Spinal cord (tissue), 10 donors: ENCODE data around the gene CYYR1. TPM values are rescaled to one million over a fixed set of nuclear protein-coding genes. Genes with fewer than 3 reads are reported as not detected.

ENCODE experiments used
- DNase-seq, 6 donors: peaks; one replicate each; pipeline versions ENCODE4 v3.0.0 to v3.0.0-alpha.2; 2013 to 2015; ENCODE audit warnings: low spot score in 6 of 6, low read depth in 4 of 6
- H3K27ac ChIP-seq: one replicate; pipeline ENCODE4 v1.5.1; 2013; ENCODE audit warnings: low read depth, low read length, control low read depth
- H3K27me3 ChIP-seq: one replicate; pipeline ENCODE4 v1.6.1; 2013; ENCODE audit warnings: low read length; ENCODE audit not compliant: control insufficient read depth, insufficient read depth
- H3K36me3 ChIP-seq: one replicate; pipeline ENCODE4 v1.6.1; 2013; ENCODE audit warnings: low read length; ENCODE audit not compliant: control insufficient read depth, insufficient read depth
- H3K4me1 ChIP-seq: one replicate; pipeline ENCODE4 v1.6.1; 2013; ENCODE audit warnings: low read length; ENCODE audit not compliant: control insufficient read depth, insufficient read depth
- H3K4me3 ChIP-seq: one replicate; pipeline ENCODE4 v1.5.1; 2013; ENCODE audit warnings: low read depth, low read length, control low read depth
- H3K9me3 ChIP-seq: one replicate; pipeline ENCODE4 v1.6.1; 2013; ENCODE audit warnings: low read length; ENCODE audit not compliant: control insufficient read depth, insufficient read depth
- WGBS: methylation state at CpG from one replicate; pipeline ENCODE4 v1.1.5; 2013; ENCODE audit warnings: missing lambda C conversion rate; ENCODE audit not compliant: insufficient coverage; 5-methylcytosine and 5-hydroxymethylcytosine counted together
- polyA plus RNA-seq, 2 donors: library from polyadenylated mRNA; unstranded; fragments of 120-200 nt; gene quantifications; one replicate each; pipeline ENCODE4 v1.2.1, GENCODE V29; 2013; ENCODE audit not compliant: insufficient read length in 2 of 2
- total RNA-seq, 2 donors: library from RNA; depleted of rRNA in 1 of 2; stranded (reverse); fragments of 120-200 nt in 1 of 2; fragments of >200 nt in 1 of 2; gene quantifications; one replicate each; pipeline versions ENCODE4 v1.2.3 to v1.2.4, GENCODE V29; 2013 to 2014
- donor health status: healthy.

The CYYR1 gene
- total and polyA plus RNA-seq, 4 donors, result 5.4 to 15.5 (median 11.3) TPM

DNA sequence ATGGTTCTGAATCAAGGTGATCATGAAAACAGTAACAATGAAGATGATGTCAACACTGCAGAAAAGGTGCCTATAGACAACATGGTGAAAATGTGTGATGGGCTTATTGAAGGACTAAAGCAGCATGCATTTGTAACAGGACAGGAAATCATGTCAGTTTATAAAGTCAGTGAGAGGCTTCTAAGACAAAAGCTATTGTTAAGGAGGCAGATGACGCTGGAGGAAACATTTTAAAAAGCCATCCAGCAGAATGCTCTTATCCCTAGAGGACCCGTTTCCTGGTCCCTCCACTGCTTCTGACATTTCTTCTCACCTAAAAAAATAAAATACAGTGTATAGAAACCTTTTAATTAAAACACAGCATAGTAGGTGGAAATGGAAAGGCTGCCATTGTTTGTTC lies 40.9 kb downstream of the CYYR1 start:
- H3K9me3 ChIP-seq, result no peaks in the 10 kb centered on the region
- DNase-seq, result no peak
- H3K27ac ChIP-seq, result no peak overlapping the region
- no peaks in the 10 kb centered on the region for H3K27me3 ChIP-seq
- no peaks in the 10 kb centered on the region for H3K4me1 ChIP-seq
- no peaks in the 10 kb centered on the region for H3K36me3 ChIP-seq
- no peak overlapping the region for H3K4me3 ChIP-seq
- WGBS, result no CpG with 5 or more reads among the region's 2 CpGs

DNA sequence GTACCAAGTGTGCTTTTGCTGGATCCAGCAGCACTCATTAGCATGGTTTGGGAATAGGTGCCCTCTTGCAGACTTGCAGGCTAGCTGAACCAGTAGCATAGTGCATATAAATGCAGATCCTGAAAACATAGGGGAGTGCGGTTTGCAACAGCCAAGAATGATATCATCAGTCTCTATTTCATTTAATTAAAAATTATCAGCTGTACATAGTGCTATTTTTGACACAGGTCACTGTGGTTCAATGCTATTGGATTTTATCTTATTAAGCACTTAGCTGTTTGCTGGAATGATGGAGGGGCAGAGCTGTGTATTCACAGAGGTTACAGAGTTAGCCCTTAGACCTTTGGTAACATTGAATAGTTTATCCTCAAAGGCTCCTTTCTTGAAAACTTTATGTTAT lies 43.6 kb downstream of the CYYR1 start:
- no peak for DNase-seq
- Histone ChIP-seq H3K36me3 (no peaks in the 10 kb centered on the region), H3K27me3 (no peaks in the 10 kb centered on the region), H3K27ac (no peak overlapping the region), H3K9me3 (no peaks in the 10 kb centered on the region), H3K4me1 (no peaks in the 10 kb centered on the region), H3K4me3 (no peak overlapping the region)
- WGBS, result no CpG with 5 or more reads among the region's 1 CpG

DNA sequence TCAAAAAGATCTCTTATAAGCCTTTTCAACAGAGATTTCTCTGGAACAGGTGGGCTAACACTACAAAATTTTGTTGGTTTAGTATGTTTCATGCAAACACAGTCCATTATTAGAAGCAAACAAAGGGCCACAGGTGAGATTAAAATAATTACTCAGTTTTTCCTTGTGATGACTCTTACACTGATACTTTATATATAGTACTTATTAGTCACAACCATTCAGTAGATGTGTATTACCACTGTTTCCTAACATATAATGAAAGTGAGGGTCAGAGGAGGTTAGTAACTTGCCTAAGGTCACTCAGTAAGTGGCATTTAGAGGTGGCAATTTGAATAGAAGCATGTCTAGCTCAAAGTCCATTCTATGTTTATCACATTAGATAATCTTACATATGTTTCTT lies 44.2 kb downstream of the CYYR1 start:
- H3K4me3 ChIP-seq, result no peak overlapping the region
- H3K36me3 ChIP-seq, result no peaks in the 10 kb centered on the region
- no peaks in the 10 kb centered on the region for H3K9me3 ChIP-seq
- H3K27me3 ChIP-seq, result no peaks in the 10 kb centered on the region
- no peak overlapping the region for H3K27ac ChIP-seq
- DNase-seq, result no peak
- no peaks in the 10 kb centered on the region for H3K4me1 ChIP-seq

DNA sequence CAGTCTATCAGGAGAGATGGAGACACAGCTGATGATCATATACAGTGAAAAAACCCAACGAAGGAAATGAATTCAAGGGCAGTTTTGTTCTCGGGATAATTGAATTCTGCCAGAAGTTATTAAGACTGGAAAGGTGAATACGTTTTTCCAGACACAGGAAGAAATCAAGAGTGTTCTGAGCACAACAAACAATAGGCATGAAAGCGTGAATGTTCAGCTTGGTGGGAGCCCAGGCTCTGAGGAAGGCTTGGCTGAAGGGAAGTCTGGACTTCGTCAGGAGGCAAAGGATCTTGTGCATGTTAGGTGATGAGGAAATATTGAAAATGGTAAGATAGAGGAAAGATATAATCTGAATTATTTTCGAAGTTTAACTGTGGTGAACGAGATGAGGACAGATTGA lies 50.4 kb downstream of the CYYR1 start:
- no peak overlapping the region for H3K27ac ChIP-seq
- no peaks in the 10 kb centered on the region for H3K27me3 ChIP-seq
- H3K36me3 ChIP-seq, result no peaks in the 10 kb centered on the region
- 79% methylated on average over 5 of the region's 7 CpGs for WGBS
- H3K4me3 ChIP-seq, result no peak overlapping the region
- no peak for DNase-seq
- no peaks in the 10 kb centered on the region for H3K4me1 ChIP-seq
- H3K9me3 ChIP-seq, result no peaks in the 10 kb centered on the region

DNA sequence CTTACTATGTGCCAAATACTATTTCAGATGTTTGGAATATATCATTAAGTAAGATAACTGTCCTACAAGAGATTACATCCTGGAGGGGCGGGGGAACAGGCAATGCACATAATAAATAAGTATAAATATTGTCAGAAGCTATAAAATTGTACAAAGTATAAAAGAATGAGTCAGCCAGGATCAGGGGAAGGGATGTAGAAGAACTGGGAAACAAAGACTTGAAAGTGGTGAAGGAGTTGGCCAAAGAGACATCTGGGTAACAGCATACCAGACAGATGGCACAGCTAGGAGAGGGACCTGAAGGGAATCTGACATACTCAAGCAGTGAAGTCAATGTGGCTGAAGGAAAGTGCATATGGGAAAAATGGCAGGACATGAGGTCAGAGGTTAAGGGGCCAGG lies 53.9 kb downstream of the CYYR1 start:
- Histone ChIP-seq H3K36me3 (no peaks in the 10 kb centered on the region), H3K4me1 (no peaks in the 10 kb centered on the region), H3K27me3 (no peaks in the 10 kb centered on the region), H3K27ac (no peak overlapping the region), H3K4me3 (no peak overlapping the region), H3K9me3 (no peaks in the 10 kb centered on the region)
- DNase-seq, result no peak
- WGBS, result no CpG with 5 or more reads among the region's 1 CpG

DNA sequence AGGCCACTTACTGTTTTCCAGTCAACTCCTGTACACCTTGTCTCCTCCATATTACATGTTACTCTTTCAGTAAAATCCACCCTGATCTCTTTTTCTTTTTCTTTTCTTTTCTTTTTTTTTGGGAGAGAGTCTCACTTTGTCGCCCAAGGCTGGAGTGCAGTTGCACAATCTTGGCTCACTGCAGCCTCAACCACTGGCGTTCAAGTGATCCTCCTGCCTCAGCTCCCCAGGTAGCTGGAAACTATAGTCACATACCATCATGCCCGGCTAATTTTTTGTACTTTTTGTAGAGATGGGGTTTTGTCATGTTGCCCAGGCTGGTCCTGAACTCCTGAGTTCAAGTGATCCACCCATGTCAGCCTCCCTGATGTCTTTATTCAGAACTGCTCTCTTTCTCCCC lies 57.8 kb downstream of the CYYR1 start:
- H3K27ac ChIP-seq, result no peak overlapping the region
- no peak overlapping the region for H3K4me3 ChIP-seq
- no peaks in the 10 kb centered on the region for H3K4me1 ChIP-seq
- H3K27me3 ChIP-seq, result no peaks in the 10 kb centered on the region
- DNase-seq, result no peak
- 80% methylated on average over 1 of the region's 3 CpGs for WGBS
- no peaks in the 10 kb centered on the region for H3K36me3 ChIP-seq
- no peaks in the 10 kb centered on the region for H3K9me3 ChIP-seq

DNA sequence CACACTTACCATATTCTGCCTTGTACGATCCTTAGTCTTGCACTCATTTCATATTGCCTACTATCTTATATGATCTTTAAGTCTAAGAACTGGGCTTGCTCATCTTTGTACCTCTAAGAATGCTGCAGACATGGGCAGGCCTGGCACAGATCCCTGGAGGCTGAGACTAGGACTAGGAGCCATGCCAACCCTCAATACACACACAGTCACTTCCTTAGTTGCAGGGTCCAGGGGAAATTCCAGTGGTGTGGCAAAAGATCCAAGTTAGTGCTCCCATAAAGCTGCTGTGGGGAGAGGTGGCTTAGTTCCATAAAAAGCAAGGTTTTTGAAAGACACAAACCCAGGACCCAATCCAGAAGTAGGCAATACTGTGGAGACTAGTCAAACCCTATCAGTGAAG lies 59.9 kb downstream of the CYYR1 start:
- H3K4me3 ChIP-seq, result no peak overlapping the region
- 100% methylated on average over 1 of the region's 1 CpG for WGBS
- H3K36me3 ChIP-seq, result no peaks in the 10 kb centered on the region
- no peaks in the 10 kb centered on the region for H3K4me1 ChIP-seq
- no peak overlapping the region for H3K27ac ChIP-seq
- DNase-seq, result no peak
- H3K27me3 ChIP-seq, result no peaks in the 10 kb centered on the region
- no peaks in the 10 kb centered on the region for H3K9me3 ChIP-seq

DNA sequence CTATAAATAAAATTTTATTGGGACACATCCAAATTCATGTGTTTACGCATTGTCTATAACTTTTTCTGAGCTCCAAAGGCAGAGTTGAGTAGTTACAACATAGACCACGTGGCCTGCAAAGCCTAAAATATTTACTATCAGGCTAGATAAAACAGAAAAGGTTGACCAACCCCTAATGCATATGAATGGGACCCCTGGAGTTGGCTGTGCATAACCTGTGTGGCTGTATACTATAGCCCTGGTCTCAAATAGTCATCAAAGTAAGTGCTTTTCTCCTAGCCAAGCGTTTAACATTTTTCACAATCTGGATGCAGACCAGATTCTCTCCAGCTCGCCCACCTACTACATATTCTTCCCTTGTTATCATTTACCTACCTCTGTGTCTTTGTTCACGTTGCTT lies 60.4 kb downstream of the CYYR1 start:
- Histone ChIP-seq H3K9me3 (no peaks in the 10 kb centered on the region), H3K36me3 (no peaks in the 10 kb centered on the region), H3K4me1 (no peaks in the 10 kb centered on the region), H3K27me3 (no peaks in the 10 kb centered on the region), H3K27ac (no peak overlapping the region), H3K4me3 (no peak overlapping the region)
- DNase-seq, result no peak
- WGBS, result 72% methylated on average over 3 of the region's 5 CpGs

DNA sequence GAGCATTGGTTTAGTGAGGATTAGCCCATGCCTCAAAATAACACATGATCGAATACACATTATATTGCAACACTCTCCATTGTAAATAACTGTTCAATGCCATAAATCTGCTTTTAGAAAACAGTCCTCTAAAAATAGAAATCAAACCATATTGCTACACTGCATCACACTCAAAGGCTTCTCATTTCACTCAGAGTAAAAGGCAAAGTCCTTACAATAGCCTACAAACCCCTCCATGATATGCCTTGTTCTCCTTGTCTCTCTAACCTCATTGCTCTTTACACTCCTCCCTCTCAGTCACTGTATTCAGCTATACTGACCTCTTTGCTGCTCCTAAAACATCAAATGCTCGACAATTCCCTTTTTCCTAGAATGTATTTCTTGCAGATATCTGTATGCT lies 64.2 kb downstream of the CYYR1 start:
- no peaks in the 10 kb centered on the region for H3K27me3 ChIP-seq
- H3K4me3 ChIP-seq, result no peak overlapping the region
- no peak for DNase-seq
- no peak overlapping the region for H3K27ac ChIP-seq
- H3K4me1 ChIP-seq, result no peaks in the 10 kb centered on the region
- no peaks in the 10 kb centered on the region for H3K36me3 ChIP-seq
- no peaks in the 10 kb centered on the region for H3K9me3 ChIP-seq
- 100% methylated on average over 1 of the region's 2 CpGs for WGBS

DNA sequence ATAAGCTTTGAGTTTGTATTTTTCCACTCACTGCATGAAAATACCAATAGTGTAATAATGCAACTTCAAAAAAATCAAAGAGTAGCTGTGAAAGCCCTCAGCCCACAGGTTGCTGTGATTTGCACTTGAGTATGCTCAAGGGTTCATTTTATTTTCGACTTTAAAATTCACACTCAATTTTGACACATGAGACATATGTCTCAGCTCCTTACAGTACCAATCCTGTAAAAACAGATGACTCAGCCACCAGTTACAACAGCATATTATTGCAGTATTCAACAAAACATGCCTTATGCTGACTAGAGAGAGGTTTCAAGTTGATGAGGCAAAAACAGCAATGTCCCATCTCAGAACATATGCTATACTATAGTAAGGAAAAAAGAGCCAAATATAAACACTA lies 66.1 kb downstream of the CYYR1 start:
- Histone ChIP-seq H3K27me3 (no peaks in the 10 kb centered on the region), H3K27ac (no peak overlapping the region), H3K36me3 (no peaks in the 10 kb centered on the region), H3K4me1 (no peaks in the 10 kb centered on the region), H3K9me3 (no peaks in the 10 kb centered on the region), H3K4me3 (no peak overlapping the region)
- no CpG with 5 or more reads among the region's 1 CpG for WGBS
- peak in 2 of 6 donors; percentile 47 to 82 for DNase-seq
